Mesenchymal stem cell (in vitro differentiated cells and primary cell): ENCODE results near the gene SLC12A7.

Experiments used
- DNase-seq: peaks from one replicate; pipeline ENCODE4 v3.0.0-alpha.2; 2013
- H2AFZ ChIP-seq: one replicate; pipeline ENCODE4 v1.6.1; 2013; ENCODE audit warnings: low read depth, mild to moderate bottlenecking, control low read depth, inconsistent platforms, low read length, moderate library complexity
- H2AK5ac ChIP-seq: 2 replicates; pipeline ENCODE4 v1.6.1; 2013; ENCODE audit warnings: low read length, moderate library complexity, mild to moderate bottlenecking, inconsistent platforms; ENCODE audit not compliant: severe bottlenecking
- H2BK120ac ChIP-seq: one replicate; pipeline ENCODE4 v1.6.1; 2013; ENCODE audit warnings: low read depth, mild to moderate bottlenecking, inconsistent platforms, low read length, moderate library complexity
- H2BK12ac ChIP-seq, 2 experiments: one replicate each; pipeline ENCODE4 v1.6.1; 2013; ENCODE audit warnings: inconsistent platforms in 2 of 2, low read length in 2 of 2, mild to moderate bottlenecking in 2 of 2, moderate library complexity in 2 of 2, control low read depth in 1 of 2
- H2BK15ac ChIP-seq: one replicate; pipeline ENCODE4 v1.6.1; 2013; ENCODE audit warnings: mild to moderate bottlenecking, low read depth, inconsistent platforms; ENCODE audit not compliant: poor library complexity, severe bottlenecking
- H2BK5ac ChIP-seq: 2 replicates; pipeline ENCODE4 v1.6.1; 2013; ENCODE audit warnings: low read depth, mild to moderate bottlenecking, low read length, control low read depth, inconsistent platforms; ENCODE audit not compliant: poor library complexity, severe bottlenecking
- H3K14ac ChIP-seq, 2 experiments: one replicate each; pipeline ENCODE4 v1.6.1; 2013; ENCODE audit warnings: inconsistent platforms in 2 of 2, low read length in 2 of 2, control low read depth in 1 of 2, mild to moderate bottlenecking in 1 of 2, moderate library complexity in 1 of 2
- H3K18ac ChIP-seq, 2 experiments: one replicate each; pipeline ENCODE4 v1.6.1; 2013; ENCODE audit warnings: inconsistent platforms in 2 of 2, low read length in 2 of 2, control low read depth in 1 of 2, low read depth in 1 of 2, mild to moderate bottlenecking in 1 of 2
- H3K23ac ChIP-seq, 2 experiments: one replicate each; pipeline ENCODE4 v1.6.1; 2013; ENCODE audit warnings: inconsistent platforms in 2 of 2, low read length in 2 of 2, mild to moderate bottlenecking in 2 of 2, moderate library complexity in 2 of 2, control low read depth in 1 of 2
- H3K27ac ChIP-seq: 2 replicates; pipeline ENCODE4 v1.5.1; 2013; ENCODE audit warnings: mild to moderate bottlenecking, moderate library complexity, low read length, control low read depth, inconsistent platforms; ENCODE audit not compliant: poor library complexity, severe bottlenecking
- H3K27me3 ChIP-seq, 2 experiments: 2 replicates each; pipeline versions ENCODE4 v1.6.1 to v1.7.0; 2013; ENCODE audit warnings: low read length in 2 of 2, mild to moderate bottlenecking in 2 of 2, moderate library complexity in 2 of 2, control low read depth in 1 of 2, inconsistent platforms in 1 of 2; ENCODE audit not compliant: control insufficient read depth in 1 of 2, insufficient read depth in 1 of 2
- H3K36me3 ChIP-seq, 2 experiments: 2 replicates each; pipeline versions ENCODE4 v1.6.1 to v1.7.0; 2013; ENCODE audit warnings: low read length in 2 of 2, control low read depth in 1 of 2, inconsistent platforms in 1 of 2, low read depth in 1 of 2, mild to moderate bottlenecking in 1 of 2; ENCODE audit not compliant: insufficient read depth in 2 of 2, control insufficient read depth in 1 of 2
- H3K4ac ChIP-seq, 2 experiments: one replicate each; pipeline ENCODE4 v1.6.1; 2013; ENCODE audit warnings: inconsistent platforms in 2 of 2, low read length in 2 of 2, mild to moderate bottlenecking in 2 of 2, moderate library complexity in 2 of 2, control low read depth in 1 of 2, low read depth in 1 of 2
- H3K4me1 ChIP-seq: 2 replicates; pipeline ENCODE4 v1.6.1; 2013; ENCODE audit warnings: low read depth, low read length, control low read depth; ENCODE audit not compliant: control insufficient read depth, insufficient read depth
- H3K4me2 ChIP-seq: 2 replicates; pipeline ENCODE4 v1.6.1; 2013; ENCODE audit warnings: low read length, mild to moderate bottlenecking, inconsistent platforms; ENCODE audit not compliant: poor library complexity, severe bottlenecking
- H3K4me3 ChIP-seq, 2 experiments: 2 replicates each; pipeline versions ENCODE4 v1.5.1 to v1.7.0; 2013; ENCODE audit warnings: low read length in 2 of 2, mild to moderate bottlenecking in 2 of 2, control low read depth in 1 of 2, low read depth in 1 of 2; ENCODE audit not compliant: insufficient read depth in 1 of 2
- H3K79me1 ChIP-seq: replicated peaks from 2 replicates; pipeline ENCODE4 v1.6.1; 2013; ENCODE audit warnings: mild to moderate bottlenecking, control low read depth, low read length, inconsistent platforms; ENCODE audit not compliant: poor library complexity, severe bottlenecking
- H3K9ac ChIP-seq: 2 replicates; pipeline ENCODE4 v1.7.0; 2013; ENCODE audit warnings: mild to moderate bottlenecking, low read length, moderate library complexity
- H3K9me3 ChIP-seq: 2 replicates; pipeline ENCODE4 v1.7.0; 2013; ENCODE audit warnings: mild to moderate bottlenecking, low read length; ENCODE audit not compliant: control insufficient read depth
- H4K8ac ChIP-seq: one replicate; pipeline ENCODE4 v1.6.1; 2013; ENCODE audit warnings: inconsistent platforms, mild to moderate bottlenecking, low read length, moderate library complexity
- H4K91ac ChIP-seq: one replicate; pipeline ENCODE4 v1.6.1; 2013; ENCODE audit warnings: mild to moderate bottlenecking, low read length, inconsistent platforms
- WGBS: methylation state at CpG from one replicate; pipeline ENCODE4 v1.1.7; 2013; ENCODE audit warnings: mixed read lengths; 5-methylcytosine and 5-hydroxymethylcytosine counted together

SLC12A7 gene

DNA sequence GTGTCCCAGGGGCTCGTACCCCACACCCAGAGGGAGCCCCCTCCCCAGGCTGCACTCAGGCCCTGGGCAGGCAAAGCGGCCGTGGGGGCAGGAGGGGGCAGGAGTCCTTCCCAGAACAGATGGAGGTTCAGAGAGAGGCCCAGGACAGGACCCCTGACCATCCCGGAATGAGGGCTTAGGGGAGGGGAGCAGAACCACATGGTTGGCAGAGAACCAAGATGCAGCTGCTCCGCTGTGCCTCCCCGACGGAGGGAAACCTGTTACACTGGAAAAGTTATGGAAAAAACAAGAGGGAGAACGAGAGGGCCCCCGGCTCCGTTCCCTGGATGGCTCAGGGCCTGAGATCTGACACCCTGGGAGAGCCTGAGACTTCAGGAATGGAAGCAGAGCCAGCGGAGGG is 22.7 kb downstream of the SLC12A7 start:
- no peaks in the 10 kb centered on the region for H3K9me3 ChIP-seq
- no peak overlapping the region for H3K14ac ChIP-seq
- H2BK5ac ChIP-seq, result no peak overlapping the region
- H3K27me3 ChIP-seq, result no peaks in the 10 kb centered on the region
- peaks cover 4% of the 10 kb centered on the region for H3K4me1 ChIP-seq
- no peak overlapping the region for H2BK120ac ChIP-seq
- H3K18ac ChIP-seq, result no peak overlapping the region
- no peak overlapping the region for H3K9ac ChIP-seq
- H3K36me3 ChIP-seq, result peaks cover 15 to 16% of the 10 kb centered on the region in 2 experiments
- H3K4me3 ChIP-seq, result no peak overlapping the region
- H2BK15ac ChIP-seq, result no peak overlapping the region
- no peak overlapping the region for H2BK12ac ChIP-seq
- H2AFZ ChIP-seq, result no peak overlapping the region
- no peak for DNase-seq
- peak overlapping the region; percentile 13 for H4K8ac ChIP-seq
- 93% methylated on average over 11 of the region's 11 CpGs for WGBS
- H3K79me1 ChIP-seq, result no peaks in the 10 kb centered on the region
- H4K91ac ChIP-seq, result no peak overlapping the region
- H3K27ac ChIP-seq, result no peak overlapping the region
- no peak overlapping the region for H3K23ac ChIP-seq
- no peak overlapping the region for H2AK5ac ChIP-seq
- H3K4ac ChIP-seq, result no peak overlapping the region
- no peak overlapping the region for H3K4me2 ChIP-seq

DNA sequence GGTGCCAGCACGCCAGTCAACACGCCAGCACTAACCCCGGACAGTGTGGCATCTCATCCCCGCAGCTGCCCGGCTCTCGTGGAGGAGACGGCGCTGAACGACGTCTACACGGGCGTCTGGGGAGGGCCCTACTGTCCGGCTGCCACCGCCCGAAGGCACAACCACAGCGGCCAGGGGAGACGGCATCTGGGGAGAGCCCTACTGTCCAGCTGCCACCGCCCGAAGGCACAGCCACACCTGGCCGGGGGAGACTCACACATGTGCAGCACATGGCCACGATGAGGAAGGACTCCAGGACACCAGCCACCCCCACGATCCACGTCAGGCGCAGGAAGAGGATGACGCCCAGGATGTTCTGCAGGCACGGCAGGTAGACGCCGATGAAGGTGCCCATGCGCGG is 23.1 kb downstream of the SLC12A7 start:
- Histone ChIP-seq H2AFZ (no peak overlapping the region), H3K27ac (no peak overlapping the region), H3K4me3 (no peak overlapping the region), H2BK5ac (no peak overlapping the region), H3K36me3 (peaks cover 15 to 16% of the 10 kb centered on the region in 2 experiments), H3K23ac (no peak overlapping the region), H3K18ac (no peak overlapping the region), H3K4ac (no peak overlapping the region), H2BK120ac (no peak overlapping the region), H4K8ac (peak overlapping the region; percentile 13), H3K14ac (no peak overlapping the region), H3K27me3 (no peaks in the 10 kb centered on the region), H3K4me2 (no peak overlapping the region), H3K9ac (no peak overlapping the region), H2AK5ac (no peak overlapping the region), H3K4me1 (peaks cover 4% of the 10 kb centered on the region), H4K91ac (no peak overlapping the region), H3K79me1 (no peaks in the 10 kb centered on the region), H3K9me3 (no peaks in the 10 kb centered on the region), H2BK12ac (no peak overlapping the region), H2BK15ac (no peak overlapping the region)
- DNase-seq, result no peak
- 97% methylated on average over 30 of the region's 30 CpGs for WGBS

DNA sequence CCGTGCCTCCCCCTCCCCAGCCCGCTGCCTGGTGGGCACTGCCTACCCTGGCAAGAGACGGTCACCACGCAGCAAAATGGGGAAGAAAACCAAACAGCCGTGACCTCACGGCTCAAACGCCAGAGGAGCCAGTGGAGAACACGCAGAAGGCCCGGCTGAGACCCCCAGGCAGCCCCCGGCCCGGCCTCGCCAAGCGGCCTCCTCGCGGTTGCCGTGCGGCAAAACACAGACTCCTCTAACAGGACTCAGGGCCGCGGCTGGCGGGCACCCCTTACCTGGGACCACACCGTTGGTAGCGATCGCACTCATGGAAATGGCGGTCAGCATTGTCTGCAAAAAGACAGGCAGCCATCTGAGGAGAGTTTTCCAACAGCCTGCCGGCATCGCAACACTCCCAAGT is 23.8 kb downstream of the SLC12A7 start:
- Histone ChIP-seq H3K14ac (no peak overlapping the region), H3K4me1 (peaks cover 4% of the 10 kb centered on the region), H2BK12ac (no peak overlapping the region), H3K9ac (no peak overlapping the region), H2BK15ac (no peak overlapping the region), H3K23ac (no peak overlapping the region), H4K91ac (no peak overlapping the region), H3K36me3 (peaks cover 17 to 19% of the 10 kb centered on the region in 2 experiments), H3K4ac (no peak overlapping the region), H4K8ac (no peak overlapping the region), H3K27ac (no peak overlapping the region), H3K4me3 (peak overlapping the region in 1 of 2 experiments; percentile 17), H2AFZ (no peak overlapping the region), H3K4me2 (no peak overlapping the region), H2AK5ac (no peak overlapping the region), H3K79me1 (no peaks in the 10 kb centered on the region), H3K9me3 (no peaks in the 10 kb centered on the region), H2BK5ac (no peak overlapping the region), H2BK120ac (no peak overlapping the region), H3K27me3 (no peaks in the 10 kb centered on the region), H3K18ac (no peak overlapping the region)
- 97% methylated on average over 26 of the region's 26 CpGs for WGBS
- no peak for DNase-seq

DNA sequence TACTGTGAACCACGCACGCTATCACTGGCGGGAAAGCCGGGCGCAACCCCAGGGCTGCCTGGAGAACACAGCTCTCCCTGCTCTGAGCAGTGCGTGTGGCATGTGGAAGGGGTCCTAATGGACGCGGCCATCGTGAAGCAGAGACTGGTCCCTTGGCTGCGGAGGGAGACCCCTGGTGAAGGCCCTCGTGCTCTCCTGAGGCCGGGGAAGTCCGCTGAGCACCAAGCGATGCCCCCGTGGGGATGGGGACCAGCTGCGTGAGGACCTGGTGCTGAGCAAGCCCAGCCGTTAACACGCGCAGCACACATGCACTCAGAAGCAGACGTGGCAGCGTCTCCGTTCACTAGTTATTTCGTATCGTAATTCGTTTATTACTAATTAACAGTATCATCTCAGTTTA is 24.4 kb downstream of the SLC12A7 start:
- H3K9me3 ChIP-seq, result no peaks in the 10 kb centered on the region
- H3K4me1 ChIP-seq, result peaks cover 4% of the 10 kb centered on the region
- H3K4me2 ChIP-seq, result no peak overlapping the region
- H2BK5ac ChIP-seq, result no peak overlapping the region
- no peaks in the 10 kb centered on the region for H3K27me3 ChIP-seq
- H3K9ac ChIP-seq, result no peak overlapping the region
- H3K4ac ChIP-seq, result no peak overlapping the region
- H2BK15ac ChIP-seq, result no peak overlapping the region
- H4K91ac ChIP-seq, result no peak overlapping the region
- H4K8ac ChIP-seq, result no peak overlapping the region
- H2BK12ac ChIP-seq, result no peak overlapping the region
- H3K4me3 ChIP-seq, result no peak overlapping the region
- H3K14ac ChIP-seq, result no peak overlapping the region
- no peak for DNase-seq
- no peak overlapping the region for H2BK120ac ChIP-seq
- WGBS, result 98% methylated on average over 21 of the region's 25 CpGs
- H3K23ac ChIP-seq, result no peak overlapping the region
- H3K79me1 ChIP-seq, result no peaks in the 10 kb centered on the region
- no peak overlapping the region for H2AFZ ChIP-seq
- peaks cover 17 to 19% of the 10 kb centered on the region in 2 experiments for H3K36me3 ChIP-seq
- no peak overlapping the region for H3K27ac ChIP-seq
- no peak overlapping the region for H3K18ac ChIP-seq
- H2AK5ac ChIP-seq, result no peak overlapping the region
